Stomach (tissue), 19 donors: ENCODE measurements around the gene KRTAP4-5. TPM values are rescaled to one million over a fixed set of nuclear protein-coding genes. Genes with fewer than 3 reads are reported as not detected.
"Not testable (repeated sequence)": the region's sequence is repeated elsewhere in the genome, so short reads cannot be mapped to it uniquely, and the experiment has no call there.

Source experiments
- DNase-seq, 2 donors: peaks; one replicate each; pipeline versions ENCODE4 v3.0.0 to v3.0.0-alpha.2; 2013 to 2019
- H3K27ac ChIP-seq, 5 donors: fragments of 200-600 bp in 4 of 5; sonication (generic) in 4 of 5; one replicate each; pipeline ENCODE4 v1.5.1; 2013 to 2019; ENCODE audit warnings: mild to moderate bottlenecking in 1 of 5, moderate library complexity in 1 of 5
- H3K27me3 ChIP-seq, 3 donors: fragments of 200-600 bp; sonication (generic); one replicate each; pipeline ENCODE4 v1.5.1; 2017 to 2019; ENCODE audit warnings: mixed run types in 1 of 3
- H3K36me3 ChIP-seq, 4 donors: fragments of 200-600 bp; sonication (generic); 1 replicate in 3 of 4; 2 replicates in 1 of 4; pipeline ENCODE4 v1.5.1; 2016 to 2019
- H3K4me1 ChIP-seq, 4 donors: fragments of 200-600 bp; sonication (generic); one replicate each; pipeline ENCODE4 v1.5.1; 2016 to 2019
- H3K4me3 ChIP-seq, 4 donors: fragments of 200-600 bp; sonication (generic) in 3 of 4; one replicate each; pipeline ENCODE4 v1.5.1; 2016 to 2019; ENCODE audit warnings: mild to moderate bottlenecking in 1 of 4
- H3K9me3 ChIP-seq, 4 donors: fragments of 200-600 bp; sonication (generic); one replicate each; pipeline ENCODE4 v1.5.1; 2016 to 2019
- CTCF ChIP-seq, 7 experiments: fragments of 450-650 bp in 4 of 7; fragments of 200-600 bp in 3 of 7; sonication (generic) in 3 of 7; IDR thresholded peaks; one replicate each; pipeline ENCODE4 v1.5.1; 2016 to 2019; ENCODE audit warnings: antibody characterized with exemption in 7 of 7, control low read depth in 2 of 7, mild to moderate bottlenecking in 1 of 7
- EP300 ChIP-seq: sonication (generic); formaldehyde crosslinking; IDR thresholded peaks from one replicate; pipeline ENCODE4 v1.6.1; 2017; ENCODE audit warnings: antibody characterized with exemption
- POLR2A ChIP-seq, 4 donors: fragments of 450-650 bp; IDR thresholded peaks; one replicate each; pipeline ENCODE4 v1.6.1; 2016; ENCODE audit warnings: antibody characterized with exemption in 4 of 4, control low read depth in 2 of 4, mild to moderate bottlenecking in 1 of 4, moderate library complexity in 1 of 4
- POLR2AphosphoS5 ChIP-seq, 3 donors: sonication (generic); formaldehyde crosslinking; IDR thresholded peaks; one replicate each; pipeline ENCODE4 v1.6.1; 2016; ENCODE audit warnings: antibody characterized with exemption in 3 of 3
- WGBS, 5 donors: extraction: QIAGEN DNeasy Blood & Tissue Kit in 3 of 5; methylation state at CpG; one replicate each; pipeline versions ENCODE4 v1.1.5 to v1.1.7; 2013 to 2018; 5-methylcytosine and 5-hydroxymethylcytosine counted together
- intact Hi-C: fragments of 100-400 bp; cut with DNase I; formaldehyde crosslinking; loops from one replicate; pipeline ENCODE4 v1.15.1; 2023; ENCODE audit warnings: low total_unique reads
- long read RNA-seq, 10 donors: transcript quantifications; one replicate each; lab custom pipeline, GENCODE V29; 2026
- polyA plus RNA-seq, 3 donors: library from polyadenylated mRNA; stranded (reverse); fragments of 200-250 nt; gene quantifications; one replicate each; pipeline ENCODE4 v1.2.3, GENCODE V29; 2013
- total RNA-seq, 5 donors: library from RNA; depleted of rRNA; stranded (reverse); fragments of >200 nt; gene quantifications; one replicate each; pipeline versions ENCODE4 v1.1.0 to v1.2.3, GENCODE V29; 2014 to 2016
- donor health status: healthy with polysubstance abuse.
- donor health status: Bipolar disorder and iron deficiency.
- donor health status: healthy.

KRTAP4-5 gene
- total RNA-seq (not detected), polyA plus RNA-seq (not detected)
- long read RNA-seq, donor 1 = 0 reads
- long read RNA-seq, donor 2 = 0 reads
- long read RNA-seq, donor 3 = 0 reads
- long read RNA-seq, donor 4 = 0 reads
- long read RNA-seq, donor 5 = 0 reads
- long read RNA-seq, donor 6 = 0 reads
- long read RNA-seq, donor 7, partial matches to known transcripts = 0 of 1 reads
- long read RNA-seq, donor 7, other reads (novel, unspliced or antisense) = 0 of 1 reads
- long read RNA-seq, donor 8 = 0 reads
- long read RNA-seq, donor 9 = 0 reads
- long read RNA-seq, donor 10 = 0 reads

GRCh38 chr17:41149652-41149985, at the start of gene KRTAP4-5:
Gene KRTAP4-5 (minus strand): TSS chr17:41149825. CDS start chr17:41149767, 58 bp downstream.
- Histone ChIP-seq H3K4me3 (no peak within 1 kb of the TSS), H3K36me3 (no peaks in the 10 kb centered on the region), H3K9me3 (no peaks in the 10 kb centered on the region), H3K27ac (no peak within 1 kb of the TSS), H3K27me3 (peaks cover 0 to 17% (median 0%) of the 10 kb centered on the region in 3 donors), H3K4me1 (no peaks in the 10 kb centered on the region)
- intact Hi-C loops = no loop called here
- TF ChIP-seq POLR2A (IDR thresholded peaks at IDR 0.05) (no peak), POLR2AphosphoS5 (IDR thresholded peaks at IDR 0.05) (no peak), CTCF (IDR thresholded peaks at IDR 0.05) (no peak), EP300 (no peak)
- WGBS, 5 donors = 50 to 59% (median 57%) methylated on average over 2 of the region's 2 CpGs
- no peak for DNase-seq

GRCh38 chr17:41196068-41196467, 46.4 kb upstream of the KRTAP4-5 start:
- H3K27ac ChIP-seq = no peak overlapping the region
- H3K27me3 ChIP-seq = no peaks in the 10 kb centered on the region
- no peak for DNase-seq
- WGBS, 5 donors = 34 to 46% (median 36%) methylated on average over 1 of the region's 1 CpG
- TF ChIP-seq CTCF (IDR thresholded peaks at IDR 0.05) (no peak), EP300 (no peak), POLR2A (IDR thresholded peaks at IDR 0.05) (no peak), POLR2AphosphoS5 (IDR thresholded peaks at IDR 0.05) (no peak)
- no peaks in the 10 kb centered on the region for H3K4me1 ChIP-seq
- H3K4me3 ChIP-seq = no peak overlapping the region
- H3K9me3 ChIP-seq = peaks cover 0 to 3% (median 0%) of the 10 kb centered on the region in 4 donors
- intact Hi-C loops = no loop called here
- no peaks in the 10 kb centered on the region for H3K36me3 ChIP-seq

- Histone ChIP-seq H3K4me3 (no peak overlapping the region), H3K9me3 (no peaks in the 10 kb centered on the region), H3K27me3 (peaks cover 0 to 16% (median 8%) of the 10 kb centered on the region in 3 donors), H3K36me3 (no peaks in the 10 kb centered on the region), H3K27ac (no peak overlapping the region), H3K4me1 (no peaks in the 10 kb centered on the region)
- intact Hi-C loops = no loop called here
- WGBS, 5 donors = 76 to 90% (median 85%) methylated on average over 2 to 3 of the region's 3 CpGs
- DNase-seq = no peak
- TF ChIP-seq EP300 (no peak), CTCF (IDR thresholded peaks at IDR 0.05) (no peak), POLR2AphosphoS5 (IDR thresholded peaks at IDR 0.05) (no peak), POLR2A (IDR thresholded peaks at IDR 0.05) (no peak)
Observed at GRCh38 chr17:41190328-41190727, 40.7 kb upstream of the KRTAP4-5 start.

DNA sequence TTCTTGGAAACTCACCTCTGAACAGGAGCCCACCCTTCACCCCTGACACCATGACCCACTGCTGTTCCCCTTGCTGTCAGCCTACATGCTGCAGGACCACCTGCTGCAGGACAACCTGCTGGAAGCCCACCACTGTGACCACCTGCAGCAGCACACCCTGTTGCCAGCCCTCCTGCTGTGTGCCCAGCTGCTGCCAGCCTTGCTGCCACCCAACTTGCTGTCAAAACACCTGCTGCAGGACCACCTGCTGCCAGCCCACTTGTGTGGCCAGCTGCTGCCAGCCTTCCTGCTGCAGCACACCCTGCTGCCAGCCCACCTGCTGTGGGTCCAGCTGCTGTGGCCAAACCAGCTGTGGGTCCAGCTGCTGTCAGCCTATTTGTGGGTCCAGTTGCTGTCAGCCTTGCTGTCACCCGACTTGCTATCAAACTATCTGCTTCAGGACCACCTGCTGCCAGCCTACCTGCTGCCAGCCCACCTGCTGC, 40.3 kb upstream of the KRTAP4-5 start, which contains the start of gene KRTAP9-1:
Gene KRTAP9-1, plus strand, starts transcription at position 51 of the 482 bp plus-strand sequence. Its CDS starts 0 bp downstream, at position 51.
- H3K9me3 ChIP-seq, intact Hi-C loops, H3K36me3 ChIP-seq, DNase-seq, H3K4me1 ChIP-seq, H3K27ac ChIP-seq, H3K4me3 ChIP-seq: not testable (repeated sequence)
- WGBS, 5 donors = 40 to 75% (median 60%) methylated on average over 1 of the region's 1 CpG; no CpG with 5 or more reads in 1 of the 5 donors
- peaks cover 0 to 18% (median 9%) of the 10 kb centered on the region in 3 donors for H3K27me3 ChIP-seq

GRCh38 chr17:41186872-41187271, 37.2 kb upstream of the KRTAP4-5 start:
- WGBS, 5 donors = 67 to 96% (median 84%) methylated on average over 2 of the region's 2 CpGs

More at GRCh38 chr17:41186872-41187271, 37.2 kb upstream of the KRTAP4-5 start:
- no peaks in the 10 kb centered on the region for H3K36me3 ChIP-seq
- H3K9me3 ChIP-seq = no peaks in the 10 kb centered on the region
- no peak for DNase-seq
- H3K27ac ChIP-seq = no peak overlapping the region
- H3K27me3 ChIP-seq = peaks cover 0 to 25% (median 17%) of the 10 kb centered on the region in 3 donors
- no peak overlapping the region for H3K4me3 ChIP-seq
- TF ChIP-seq POLR2AphosphoS5 (IDR thresholded peaks at IDR 0.05) (no peak), CTCF (IDR thresholded peaks at IDR 0.05) (no peak), POLR2A (IDR thresholded peaks at IDR 0.05) (no peak), EP300 (no peak)
- H3K4me1 ChIP-seq = no peaks in the 10 kb centered on the region
- intact Hi-C loops = no loop called here
